Stomach (tissue), 4 donors: ENCODE results near the gene KIFAP3.

Source experiments
- CTCF ChIP-seq, 7 experiments: fragments of 450-650 bp in 4 of 7; fragments of 200-600 bp in 3 of 7; sonication (generic) in 3 of 7; IDR thresholded peaks; one replicate each; pipeline ENCODE4 v1.5.1; 2016 to 2019; ENCODE audit warnings: antibody characterized with exemption in 7 of 7, control low read depth in 2 of 7, mild to moderate bottlenecking in 1 of 7
- EP300 ChIP-seq: sonication (generic); formaldehyde crosslinking; IDR thresholded peaks from one replicate; pipeline ENCODE4 v1.6.1; 2017; ENCODE audit warnings: antibody characterized with exemption
- POLR2AphosphoS5 ChIP-seq, 3 donors: sonication (generic); formaldehyde crosslinking; IDR thresholded peaks; one replicate each; pipeline ENCODE4 v1.6.1; 2016; ENCODE audit warnings: antibody characterized with exemption in 3 of 3

GRCh38 chr1:169896013-169896412 lies 178.5 kb downstream of the KIFAP3 start:
- no peak for TF ChIP-seq POLR2AphosphoS5 (IDR thresholded peaks at IDR 0.05)
- no peak for TF ChIP-seq EP300
- no peak for TF ChIP-seq CTCF (IDR thresholded peaks at IDR 0.05)
